ENCODE measurements around the gene MEPE. TPM values are rescaled to one million over a fixed set of nuclear protein-coding genes. Genes with fewer than 3 reads are reported as not detected.

MEPE gene
- total and polyA plus RNA-seq, 4 donors = not detected

DNA sequence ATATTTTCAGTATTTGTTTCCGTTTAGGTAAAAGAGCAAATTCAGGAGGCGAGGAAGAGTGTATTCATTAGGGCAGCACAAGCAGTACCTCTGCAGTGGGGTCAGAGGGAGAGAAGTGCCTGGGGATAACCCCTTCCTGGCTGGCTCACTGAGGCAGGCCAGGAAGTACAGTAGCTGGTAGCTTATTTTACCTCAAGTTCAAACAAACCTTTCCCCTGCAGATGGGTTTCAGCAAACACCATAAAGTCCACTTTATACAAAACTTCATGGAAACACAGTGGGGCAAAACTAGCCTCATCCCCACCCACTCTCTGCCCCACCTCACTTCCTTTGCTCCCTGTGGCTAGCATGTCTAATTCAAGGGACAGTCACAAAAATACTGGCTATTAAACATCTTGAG lies 29.5 kb downstream of the MEPE start:
- Histone ChIP-seq H3K27me3 (ENCODE audit: control insufficient read depth in 1 of 2, insufficient read depth in 2 of 2, low read length in 1 of 2) (no peaks in the 10 kb centered on the region), H3K9me3 (ENCODE audit: control insufficient read depth, low read length) (no peaks in the 10 kb centered on the region), H3K36me3 (ENCODE audit: control insufficient read depth in 1 of 2, insufficient read depth in 2 of 2, low read length in 1 of 2) (no peaks in the 10 kb centered on the region), H3K4me3 (ENCODE audit: low read length in 2 of 2) (no peak overlapping the region), H3K4me1 (ENCODE audit: control insufficient read depth in 1 of 2, insufficient read depth in 2 of 2, low read length in 2 of 2) (no peaks in the 10 kb centered on the region), H3K27ac (ENCODE audit: low read depth in 1 of 2, low read length in 2 of 2) (no peak overlapping the region)
- no peak for ATAC-seq (ENCODE audit: low FRiP score)
- intact Hi-C loops (cut with DNase I) = no loop called here
- WGBS, 2 donors = 83 to 90% methylated on average over 2 of the region's 2 CpGs
- DNase-seq = no peak

DNA sequence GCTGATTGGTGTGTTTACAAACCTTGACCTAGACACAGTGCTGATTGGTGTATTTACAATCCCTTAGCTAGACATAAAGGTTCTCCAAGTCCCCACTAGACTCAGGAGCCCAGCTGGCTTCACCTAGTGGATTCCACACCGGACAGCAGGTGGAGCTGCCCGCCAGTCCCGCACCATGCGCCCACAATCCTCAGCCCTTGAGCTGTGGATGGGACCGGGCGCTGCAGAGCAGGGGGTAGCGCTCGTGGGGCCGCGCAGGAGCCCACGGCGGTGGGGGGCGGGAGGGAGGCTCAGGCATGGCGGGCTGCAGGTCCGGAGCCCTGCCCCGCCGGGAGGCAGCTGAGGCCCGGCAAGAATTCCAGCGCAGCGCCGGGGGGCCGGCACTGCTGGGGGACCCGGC lies 30.7 kb downstream of the MEPE start:
- 53 to 87% methylated on average over 19 to 23 of the region's 23 CpGs for WGBS, 2 donors
- Histone ChIP-seq H3K4me1 (ENCODE audit: control insufficient read depth in 1 of 2, insufficient read depth in 2 of 2, low read length in 2 of 2) (no peaks in the 10 kb centered on the region), H3K9me3 (ENCODE audit: control insufficient read depth, low read length) (no peaks in the 10 kb centered on the region), H3K27ac (ENCODE audit: low read depth in 1 of 2, low read length in 2 of 2) (no peak overlapping the region), H3K36me3 (ENCODE audit: control insufficient read depth in 1 of 2, insufficient read depth in 2 of 2, low read length in 1 of 2) (no peaks in the 10 kb centered on the region), H3K4me3 (ENCODE audit: low read length in 2 of 2) (no peak overlapping the region), H3K27me3 (ENCODE audit: control insufficient read depth in 1 of 2, insufficient read depth in 2 of 2, low read length in 1 of 2) (no peaks in the 10 kb centered on the region)
- DNase-seq = no peak
- intact Hi-C loops (cut with DNase I) = no loop called here
- ATAC-seq (ENCODE audit: low FRiP score) = no peak

DNA sequence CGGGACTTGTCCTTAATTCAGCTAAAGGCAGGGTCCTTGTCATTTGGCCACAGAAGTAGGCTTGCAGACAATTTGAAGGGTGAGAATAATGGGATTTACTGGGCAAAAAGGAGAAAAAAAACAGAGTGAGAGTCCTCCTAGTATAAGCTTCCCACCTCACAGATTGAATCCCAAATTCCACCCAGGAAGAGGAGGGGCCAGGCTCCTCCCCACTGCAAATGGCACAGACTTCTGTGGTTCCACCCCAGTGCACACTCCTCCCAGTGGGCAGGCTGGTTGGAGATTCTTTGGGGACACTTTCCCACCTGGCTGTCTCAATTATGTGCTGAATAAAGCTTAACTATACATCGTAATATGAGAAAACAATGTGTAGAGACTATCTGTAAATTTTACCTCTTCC lies 31.6 kb downstream of the MEPE start:
- intact Hi-C loops (cut with DNase I) = no loop called here
- WGBS, 2 donors = 96 to 98% methylated on average over 2 of the region's 2 CpGs
- no peak for ATAC-seq (ENCODE audit: low FRiP score)

GRCh38 chr4:87865288-87865687 lies 32.5 kb downstream of the MEPE start:
- DNase-seq = no peak
- Histone ChIP-seq H3K4me1 (ENCODE audit: control insufficient read depth in 1 of 2, insufficient read depth in 2 of 2, low read length in 2 of 2) (no peaks in the 10 kb centered on the region), H3K36me3 (ENCODE audit: control insufficient read depth in 1 of 2, insufficient read depth in 2 of 2, low read length in 1 of 2) (no peaks in the 10 kb centered on the region), H3K27me3 (ENCODE audit: control insufficient read depth in 1 of 2, insufficient read depth in 2 of 2, low read length in 1 of 2) (no peaks in the 10 kb centered on the region), H3K27ac (ENCODE audit: low read depth in 1 of 2, low read length in 2 of 2) (no peak overlapping the region), H3K4me3 (ENCODE audit: low read length in 2 of 2) (no peak overlapping the region), H3K9me3 (ENCODE audit: control insufficient read depth, low read length) (no peaks in the 10 kb centered on the region)
- 73 to 80% methylated on average over 3 of the region's 3 CpGs for whole genome bisulfite sequencing, 2 donors
- ATAC-seq (ENCODE audit: low FRiP score) = no peak
- intact Hi-C loops (cut with DNase I) = loop anchor here in 1 of 2 donors (5.0 kb wide), 1 partner anchor 97 kb away; no protein-coding TSS in a partner anchor

More for the DNA sequence above, 31.6 kb downstream of the MEPE start:
- DNase-seq = no peak
- Histone ChIP-seq H3K4me1 (ENCODE audit: control insufficient read depth in 1 of 2, insufficient read depth in 2 of 2, low read length in 2 of 2) (no peaks in the 10 kb centered on the region), H3K36me3 (ENCODE audit: control insufficient read depth in 1 of 2, insufficient read depth in 2 of 2, low read length in 1 of 2) (no peaks in the 10 kb centered on the region), H3K4me3 (ENCODE audit: low read length in 2 of 2) (no peak overlapping the region), H3K27me3 (ENCODE audit: control insufficient read depth in 1 of 2, insufficient read depth in 2 of 2, low read length in 1 of 2) (no peaks in the 10 kb centered on the region), H3K27ac (ENCODE audit: low read depth in 1 of 2, low read length in 2 of 2) (no peak overlapping the region), H3K9me3 (ENCODE audit: control insufficient read depth, low read length) (no peaks in the 10 kb centered on the region)

GRCh38 chr4:87865960-87866598 lies 33.3 kb downstream of the MEPE start:
- no peaks in the 10 kb centered on the region for H3K4me1 ChIP-seq (ENCODE audit: control insufficient read depth in 1 of 2, insufficient read depth in 2 of 2, low read length in 2 of 2)
- intact Hi-C loops (cut with DNase I) = loop anchor here in 1 of 2 donors (5.0 kb wide), 1 partner anchor 96 kb away; no protein-coding TSS in a partner anchor

GRCh38 chr4:87868522-87868921 lies 35.8 kb downstream of the MEPE start:
- no peaks in the 10 kb centered on the region for H3K36me3 ChIP-seq (ENCODE audit: control insufficient read depth in 1 of 2, insufficient read depth in 2 of 2, low read length in 1 of 2)
- no peaks in the 10 kb centered on the region for H3K9me3 ChIP-seq (ENCODE audit: control insufficient read depth, low read length)
- WGBS, 2 donors = 60 to 64% methylated on average over 1 of the region's 1 CpG
- intact Hi-C loops (cut with DNase I) = loop anchor here in 1 of 2 donors (5.0 kb wide), 1 partner anchor 94 kb away; no protein-coding TSS in a partner anchor
- H3K27me3 ChIP-seq (ENCODE audit: control insufficient read depth in 1 of 2, insufficient read depth in 2 of 2, low read length in 1 of 2) = no peaks in the 10 kb centered on the region
- peaks cover 0 to 3% of the 10 kb centered on the region in 2 donors for H3K4me1 ChIP-seq (ENCODE audit: control insufficient read depth in 1 of 2, insufficient read depth in 2 of 2, low read length in 2 of 2)
- DNase-seq (no peak), ATAC-seq (ENCODE audit: low FRiP score) (no peak)
- H3K4me3 ChIP-seq (ENCODE audit: low read length in 2 of 2) = no peak overlapping the region
- no peak overlapping the region for H3K27ac ChIP-seq (ENCODE audit: low read depth in 1 of 2, low read length in 2 of 2)

More at GRCh38 chr4:87865960-87866598, 33.3 kb downstream of the MEPE start:
- WGBS, 2 donors = 62 to 74% methylated on average over 1 of the region's 1 CpG
- Histone ChIP-seq H3K9me3 (ENCODE audit: control insufficient read depth, low read length) (no peaks in the 10 kb centered on the region), H3K27me3 (ENCODE audit: control insufficient read depth in 1 of 2, insufficient read depth in 2 of 2, low read length in 1 of 2) (no peaks in the 10 kb centered on the region), H3K27ac (ENCODE audit: low read depth in 1 of 2, low read length in 2 of 2) (no peak overlapping the region), H3K4me3 (ENCODE audit: low read length in 2 of 2) (no peak overlapping the region), H3K36me3 (ENCODE audit: control insufficient read depth in 1 of 2, insufficient read depth in 2 of 2, low read length in 1 of 2) (no peaks in the 10 kb centered on the region)
- DNase-seq (no peak), ATAC-seq (ENCODE audit: low FRiP score) (no peak)

DNA sequence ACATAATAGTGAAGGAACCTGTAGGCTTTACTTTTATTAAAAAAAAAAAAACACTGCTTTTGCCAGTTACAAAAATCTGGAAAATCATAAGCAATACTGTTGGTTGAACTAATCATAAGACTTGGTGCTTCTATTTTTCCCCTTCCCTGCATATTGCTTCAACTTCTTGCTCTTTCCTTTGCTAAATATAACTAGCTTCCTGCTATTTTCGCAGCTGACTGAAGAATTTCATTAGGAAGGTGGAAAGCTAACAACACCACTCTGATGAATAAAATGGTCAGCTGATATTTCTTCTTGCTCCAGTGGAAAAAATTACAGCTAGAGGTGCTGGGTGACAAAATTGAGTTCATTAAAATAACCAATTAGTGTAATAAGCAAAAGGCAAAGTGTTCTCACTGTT lies 39.3 kb downstream of the MEPE start:
- Histone ChIP-seq H3K36me3 (ENCODE audit: control insufficient read depth in 1 of 2, insufficient read depth in 2 of 2, low read length in 1 of 2) (no peaks in the 10 kb centered on the region), H3K27me3 (ENCODE audit: control insufficient read depth in 1 of 2, insufficient read depth in 2 of 2, low read length in 1 of 2) (no peaks in the 10 kb centered on the region), H3K9me3 (ENCODE audit: control insufficient read depth, low read length) (no peaks in the 10 kb centered on the region), H3K4me3 (ENCODE audit: low read length in 2 of 2) (no peak overlapping the region), H3K4me1 (ENCODE audit: control insufficient read depth in 1 of 2, insufficient read depth in 2 of 2, low read length in 2 of 2) (peaks cover 0 to 3% of the 10 kb centered on the region in 2 donors), H3K27ac (ENCODE audit: low read depth in 1 of 2, low read length in 2 of 2) (no peak overlapping the region)
- 9 to 13% methylated on average over 1 of the region's 1 CpG for WGBS, 2 donors
- DNase-seq (no peak), ATAC-seq (ENCODE audit: low FRiP score) (no peak)
- intact Hi-C loops (cut with DNase I) = no loop called here

DNA sequence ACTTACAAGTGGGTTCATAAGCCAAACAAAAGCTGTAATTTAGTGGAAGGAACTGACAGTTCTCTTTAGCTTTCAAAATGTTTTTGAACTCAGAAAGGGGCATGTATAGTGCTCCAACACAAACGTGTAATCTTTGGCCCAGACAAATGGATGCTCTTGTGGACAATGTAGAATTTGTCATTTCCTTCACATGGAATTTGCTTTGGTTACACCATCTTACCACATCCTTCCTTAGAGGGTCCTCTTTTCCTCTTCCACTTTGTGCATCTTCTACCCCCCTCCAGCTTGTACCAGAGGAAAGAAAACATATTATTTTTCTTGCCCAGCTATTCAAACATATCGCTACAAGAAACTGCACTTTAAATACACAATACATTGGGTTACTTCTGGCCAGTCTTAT lies 42.4 kb downstream of the MEPE start:
- ATAC-seq (ENCODE audit: low FRiP score) (no peak), DNase-seq (no peak)
- peaks cover 0 to 3% of the 10 kb centered on the region in 2 donors for H3K4me1 ChIP-seq (ENCODE audit: control insufficient read depth in 1 of 2, insufficient read depth in 2 of 2, low read length in 2 of 2)
- no peaks in the 10 kb centered on the region for H3K9me3 ChIP-seq (ENCODE audit: control insufficient read depth, low read length)
- H3K4me3 ChIP-seq (ENCODE audit: low read length in 2 of 2) = no peak overlapping the region
- H3K27ac ChIP-seq (ENCODE audit: low read depth in 1 of 2, low read length in 2 of 2) = no peak overlapping the region
- intact Hi-C loops (cut with DNase I) = no loop called here
- 84 to 85% methylated on average over 2 of the region's 2 CpGs for WGBS, 2 donors
- no peaks in the 10 kb centered on the region for H3K27me3 ChIP-seq (ENCODE audit: control insufficient read depth in 1 of 2, insufficient read depth in 2 of 2, low read length in 1 of 2)
- H3K36me3 ChIP-seq (ENCODE audit: control insufficient read depth in 1 of 2, insufficient read depth in 2 of 2, low read length in 1 of 2) = no peaks in the 10 kb centered on the region

- WGBS, 2 donors = 76 to 78% methylated on average over 1 of the region's 1 CpG
These were observed 47.3 kb downstream of the MEPE start for GRCh38 chr4:87880106-87880505.

More at GRCh38 chr4:87880106-87880505, 47.3 kb downstream of the MEPE start:
- no peak overlapping the region for H3K4me3 ChIP-seq (ENCODE audit: low read length in 2 of 2)
- H3K4me1 ChIP-seq (ENCODE audit: control insufficient read depth in 1 of 2, insufficient read depth in 2 of 2, low read length in 2 of 2) = no peaks in the 10 kb centered on the region
- ATAC-seq (ENCODE audit: low FRiP score) = no peak
- H3K9me3 ChIP-seq (ENCODE audit: control insufficient read depth, low read length) = no peaks in the 10 kb centered on the region
- H3K27ac ChIP-seq (ENCODE audit: low read depth in 1 of 2, low read length in 2 of 2) = no peak overlapping the region
- no peak for DNase-seq
- intact Hi-C loops (cut with DNase I) = no loop called here
- no peaks in the 10 kb centered on the region for H3K36me3 ChIP-seq (ENCODE audit: control insufficient read depth in 1 of 2, insufficient read depth in 2 of 2, low read length in 1 of 2)
- H3K27me3 ChIP-seq (ENCODE audit: control insufficient read depth in 1 of 2, insufficient read depth in 2 of 2, low read length in 1 of 2) = no peaks in the 10 kb centered on the region

Measured in aorta (tissue), 5 donors.